Left cardiac atrium (tissue), 4 donors: ENCODE measurements around the gene WWOX. TPM values are rescaled to one million over a fixed set of nuclear protein-coding genes. Genes with fewer than 3 reads are reported as not detected.

Experiments
- ATAC-seq, 2 donors: fragments of 200-7000 bp; cut with Tn5 transposase; one replicate each; pipeline ENCODE4 v1.9.1; 2020; ENCODE audit warnings: mild to moderate bottlenecking in 2 of 2, moderate library complexity in 2 of 2
- DNase-seq: peaks from one replicate; pipeline ENCODE4 v3.0.0-alpha.2; 2020
- intact Hi-C, 2 donors: fragments of 100-400 bp; cut with DNase I; formaldehyde crosslinking; loops; one replicate each; pipeline versions ENCODE4 v1.14.1 to v1.15.1; 2022 to 2023
- total RNA-seq, 2 donors: library from RNA; stranded (reverse); fragmentation: NEBNext Ultra II Directional; extraction: Animal tissue kit (Norgen Biotek cat#: 25700); gene quantifications; one replicate each; pipeline ENCODE4 v1.2.1, GENCODE V29; 2021
- donor health status: DM: no; HTN: yes; CAD: no.
- donor health status: DM: no; HTN: yes; CAD: no; lungs with severe emphysema.
- donor health status: DM: yes; HTN: yes; CAD: no.
- donor health status: Dilated cardiomyopathy.

The WWOX gene
- total RNA-seq, 2 donors from 2014 or later, result 7.6 to 8.6 TPM

GRCh38 chr16:78759596-78759995, 660.1 kb downstream of the WWOX start:
- DNase-seq (no peak), ATAC-seq (no peak)
- intact Hi-C loops, result no loop called here

GRCh38 chr16:78760611-78761010, 661.2 kb downstream of the WWOX start:
- DNase-seq, result no peak
- intact Hi-C loops, result no loop called here
- no peak for ATAC-seq

- intact Hi-C loops, result no loop called here
- ATAC-seq, result no peak
- no peak for DNase-seq
Observed at GRCh38 chr16:78761427-78761826, 662.0 kb downstream of the WWOX start.

- DNase-seq, result no peak
- intact Hi-C loops, result no loop called here
- no peak for ATAC-seq
Observed at GRCh38 chr16:78762222-78762621, 662.8 kb downstream of the WWOX start.

GRCh38 chr16:78763821-78764440, 664.5 kb downstream of the WWOX start:
- intact Hi-C loops, result no loop called here
- DNase-seq, result no peak
- ATAC-seq, result peak; percentile 56 to 90

- ATAC-seq (no peak), DNase-seq (no peak)
- intact Hi-C loops, result no loop called here
Observed at GRCh38 chr16:78764478-78764877, 665.0 kb downstream of the WWOX start.

GRCh38 chr16:78768226-78768625, 668.8 kb downstream of the WWOX start:
- no peak for ATAC-seq
- intact Hi-C loops, result no loop called here
- no peak for DNase-seq

- ATAC-seq, result no peak
- DNase-seq, result no peak
- intact Hi-C loops, result no loop called here
Observed at GRCh38 chr16:78768718-78769117, 669.3 kb downstream of the WWOX start.

- ATAC-seq (peak; percentile 71 to 74), DNase-seq (peak; percentile 79)
- intact Hi-C loops, result loop anchor here (2.0 to 10.0 kb wide), 2 partner anchors 266 to 268 kb away; no protein-coding TSS in a partner anchor
Observed at GRCh38 chr16:78770353-78771091, 671.1 kb downstream of the WWOX start.

- no peak for ATAC-seq
- intact Hi-C loops, result loop anchor here in 1 of 2 donors (10.0 kb wide), 1 partner anchor 268 kb away; no protein-coding TSS in a partner anchor
- DNase-seq, result no peak
Observed at GRCh38 chr16:78773291-78773702, 673.8 kb downstream of the WWOX start.

GRCh38 chr16:78773706-78774105, 674.3 kb downstream of the WWOX start:
- DNase-seq, result no peak
- intact Hi-C loops, result loop anchor here in 1 of 2 donors (10.0 kb wide), 1 partner anchor 269 kb away; no protein-coding TSS in a partner anchor
- no peak for ATAC-seq

- ATAC-seq (no peak), DNase-seq (no peak)
- intact Hi-C loops, result loop anchor here in 1 of 2 donors (10.0 kb wide), 1 partner anchor 270 kb away; no protein-coding TSS in a partner anchor
Observed at GRCh38 chr16:78775161-78775561, 675.7 kb downstream of the WWOX start.

GRCh38 chr16:78778101-78779004, 678.9 kb downstream of the WWOX start:
- DNase-seq (no peak), ATAC-seq (no peak)
- intact Hi-C loops, result loop anchor here in 1 of 2 donors (10.0 kb wide), 1 partner anchor 274 kb away; no protein-coding TSS in a partner anchor

GRCh38 chr16:78780808-78781207, 681.4 kb downstream of the WWOX start:
- ATAC-seq, result no peak
- intact Hi-C loops, result no loop called here

GRCh38 chr16:78782572-78782971, 683.1 kb downstream of the WWOX start:
- ATAC-seq (no peak), DNase-seq (no peak)
- intact Hi-C loops, result no loop called here

More at GRCh38 chr16:78780808-78781207, 681.4 kb downstream of the WWOX start:
- DNase-seq, result no peak

- intact Hi-C loops, result no loop called here
- no peak for DNase-seq
- no peak for ATAC-seq
Observed at GRCh38 chr16:78783570-78784079, 684.2 kb downstream of the WWOX start.

- intact Hi-C loops, result no loop called here
- DNase-seq (no peak), ATAC-seq (no peak)
Observed at GRCh38 chr16:78784771-78785170, 685.3 kb downstream of the WWOX start.

GRCh38 chr16:78785218-78785617, 685.8 kb downstream of the WWOX start:
- no peak for ATAC-seq
- no peak for DNase-seq
- intact Hi-C loops, result no loop called here

- DNase-seq (no peak), ATAC-seq (no peak)
- intact Hi-C loops, result no loop called here
Observed at GRCh38 chr16:78786635-78787034, 687.2 kb downstream of the WWOX start.
